Measurements from ENCODE around the gene KBTBD12.

DNA sequence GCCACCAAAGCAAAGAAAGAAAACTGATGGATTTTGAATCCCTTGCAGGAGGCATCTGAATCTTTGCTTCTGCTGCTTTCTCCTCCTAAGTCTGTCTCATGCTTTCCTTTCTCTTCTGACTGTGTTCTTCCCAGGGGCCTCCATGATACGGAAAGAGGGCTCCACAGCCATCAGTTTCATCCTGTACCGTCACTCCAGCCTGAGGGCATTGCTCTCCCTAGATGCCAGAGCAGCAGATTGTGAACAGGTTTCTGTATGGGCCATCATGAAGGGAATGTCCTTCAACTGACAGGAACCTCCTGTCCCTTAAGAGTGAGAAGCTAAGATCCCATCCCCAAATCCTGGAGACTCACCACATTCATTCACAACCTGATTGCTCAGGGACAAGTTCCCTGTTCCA, 59.2 kb downstream of the KBTBD12 start:
- TF ChIP-seq POLR2AphosphoS5 (IDR thresholded peaks at IDR 0.05; ENCODE audit: low read depth, low read length) (no peak), POLR2A (IDR thresholded peaks at IDR 0.05; ENCODE audit: low read depth, low read length) (no peak), TAF1 (IDR thresholded peaks at IDR 0.05; ENCODE audit: low read depth, low read length) (no peak), SPI1 (IDR thresholded peaks at IDR 0.05; ENCODE audit: low read depth, low read length) (no peak), PAX5 (IDR thresholded peaks at IDR 0.05; ENCODE audit: insufficient read depth, low read length, severe bottlenecking) (no peak)

All from GM12891 (cell line).